ENCODE data around the gene VANGL1.

The VANGL1 gene

DNA sequence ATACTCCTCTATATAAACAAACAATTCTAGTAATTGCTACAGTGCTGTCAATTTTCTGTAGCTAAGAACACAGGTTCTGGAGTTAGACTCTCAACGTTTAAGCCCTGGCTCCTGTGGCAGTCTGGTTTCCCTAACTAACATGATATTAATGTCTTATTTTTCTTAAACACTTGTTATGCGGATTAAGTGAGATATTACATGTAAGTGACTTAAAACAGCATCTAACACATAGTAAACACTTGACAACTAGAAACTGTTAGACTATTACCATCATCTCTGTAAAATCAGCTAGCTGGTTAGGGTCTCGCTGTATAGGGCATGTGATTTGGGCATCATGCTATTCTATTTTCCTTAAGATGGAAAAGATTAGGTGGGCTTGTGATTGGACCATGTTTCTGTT, 2.3 kb downstream of the VANGL1 start:
- no peak for DNase-seq

DNA sequence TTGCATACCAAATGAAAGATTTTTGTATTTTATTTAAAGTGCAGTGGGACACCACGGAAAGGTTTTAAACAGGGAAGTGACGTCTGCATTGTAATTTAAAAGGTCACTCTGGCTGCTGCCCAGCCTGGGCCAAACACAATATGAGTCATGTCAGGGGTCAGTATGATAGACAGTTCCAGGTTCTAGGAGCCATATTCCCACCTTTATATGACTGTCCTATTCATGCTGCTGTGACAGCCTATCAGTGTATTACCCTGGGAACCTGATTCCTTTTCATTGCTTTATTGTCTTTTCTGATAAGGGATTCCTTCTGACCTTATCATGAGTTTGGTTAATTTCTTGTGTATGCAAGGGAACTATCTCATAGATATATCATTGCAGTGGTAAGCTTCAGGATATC, 5.3 kb downstream of the VANGL1 start:
- peak in 3 of 4 experiments; percentile 10 to 23 (median 10) for DNase-seq

DNA sequence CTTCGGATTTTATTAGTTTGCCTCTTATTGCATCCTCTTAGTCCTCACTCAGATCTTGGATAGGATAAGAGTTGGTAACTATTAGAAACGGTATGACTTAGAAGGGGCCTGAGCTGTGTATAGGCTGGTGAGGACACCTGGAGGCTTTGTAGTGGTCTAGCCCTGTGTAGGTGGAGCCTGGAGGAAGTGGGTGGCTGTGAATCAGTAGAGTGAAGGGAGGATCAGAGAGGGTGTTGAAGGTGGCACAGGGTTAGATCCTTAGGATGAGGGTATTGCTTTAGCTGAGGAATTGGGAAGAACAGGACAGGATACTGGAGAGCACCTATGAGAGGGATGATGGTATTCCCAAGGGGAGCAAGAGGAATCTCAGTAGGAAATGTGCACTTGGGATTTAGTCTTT, 5.7 kb downstream of the VANGL1 start:
- no peak for DNase-seq

DNA sequence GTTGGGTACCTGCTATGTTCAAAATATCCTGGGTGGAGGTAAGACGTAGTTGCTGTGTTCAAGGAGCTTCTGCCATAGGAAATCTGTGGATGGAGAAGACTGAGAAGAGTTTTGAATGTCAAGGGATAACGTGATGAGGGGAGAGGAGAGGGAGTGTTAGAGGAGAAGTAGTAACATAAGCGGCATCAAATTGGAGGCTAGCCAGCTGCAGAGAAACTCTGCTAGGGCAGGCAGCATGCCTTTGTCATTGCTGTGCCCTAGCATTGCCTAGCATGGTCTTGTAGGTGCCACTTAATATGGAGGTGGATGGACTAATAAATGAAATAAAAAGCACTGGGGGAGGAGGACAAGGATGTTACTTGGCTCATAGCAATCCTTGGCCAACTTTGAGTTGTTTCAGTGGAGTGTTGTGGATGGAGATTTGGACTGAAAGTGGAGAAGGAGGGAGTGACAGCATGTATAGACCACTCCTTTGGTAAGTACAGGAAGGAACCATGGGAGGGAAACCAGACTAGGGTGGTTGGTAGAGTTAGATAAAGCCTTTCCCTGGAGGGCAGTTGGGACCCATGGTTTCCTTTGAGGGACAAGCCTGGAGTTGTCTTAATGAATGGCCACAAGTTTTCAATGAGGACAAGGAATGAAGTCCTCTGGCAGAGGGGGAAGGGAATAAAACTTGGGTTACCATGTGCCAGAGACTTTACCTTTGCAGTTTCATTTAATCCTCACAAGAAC, 6.3 kb downstream of the VANGL1 start:
- no peak for DNase-seq

DNA sequence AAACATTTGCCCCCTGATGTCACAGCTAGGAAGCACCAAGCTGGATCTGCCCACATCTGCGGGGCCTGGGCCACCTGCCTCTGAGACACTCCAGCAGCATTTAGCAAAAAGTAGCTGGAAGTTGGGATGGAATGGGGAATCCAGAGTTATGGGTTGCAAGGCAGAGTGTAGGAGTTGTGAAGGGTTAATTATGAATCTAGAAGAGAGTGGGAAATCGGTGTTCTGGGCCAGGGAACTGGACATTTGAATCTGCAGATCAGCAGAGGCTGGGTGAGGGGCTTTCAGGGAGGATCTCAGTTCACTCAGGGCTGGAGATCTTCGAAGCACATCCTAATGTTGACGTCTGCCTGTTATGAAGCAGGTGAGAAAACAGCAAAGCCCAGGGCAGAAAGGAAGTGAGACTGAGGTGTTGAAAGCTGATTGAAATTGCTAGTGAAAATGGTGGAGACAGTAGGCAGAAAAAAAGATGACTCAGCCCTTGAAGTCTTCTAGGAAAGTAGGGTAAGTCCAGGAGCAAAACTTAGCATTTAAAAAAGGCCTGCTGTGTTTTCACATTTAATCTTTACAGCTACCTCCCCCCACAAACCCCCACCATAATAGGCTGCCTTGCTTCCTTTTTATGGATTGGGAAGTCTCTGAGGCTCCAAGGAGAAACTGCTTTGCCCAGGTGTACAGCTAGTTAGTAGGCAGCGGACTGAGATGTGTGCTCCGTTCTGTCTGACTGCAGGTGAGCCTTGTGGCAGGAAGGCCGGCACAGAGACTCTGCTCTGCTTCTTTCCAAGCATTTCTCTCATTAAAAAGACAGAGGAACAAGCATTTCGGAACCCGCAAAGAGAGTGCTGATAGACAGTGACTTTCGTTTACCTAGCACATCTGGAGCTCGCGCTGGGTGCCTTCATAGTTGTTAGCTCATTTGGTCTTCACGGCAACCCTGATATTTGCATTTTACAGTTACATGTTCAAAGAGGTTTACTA, 7.2 kb downstream of the VANGL1 start:
- no peak for DNase-seq

DNA sequence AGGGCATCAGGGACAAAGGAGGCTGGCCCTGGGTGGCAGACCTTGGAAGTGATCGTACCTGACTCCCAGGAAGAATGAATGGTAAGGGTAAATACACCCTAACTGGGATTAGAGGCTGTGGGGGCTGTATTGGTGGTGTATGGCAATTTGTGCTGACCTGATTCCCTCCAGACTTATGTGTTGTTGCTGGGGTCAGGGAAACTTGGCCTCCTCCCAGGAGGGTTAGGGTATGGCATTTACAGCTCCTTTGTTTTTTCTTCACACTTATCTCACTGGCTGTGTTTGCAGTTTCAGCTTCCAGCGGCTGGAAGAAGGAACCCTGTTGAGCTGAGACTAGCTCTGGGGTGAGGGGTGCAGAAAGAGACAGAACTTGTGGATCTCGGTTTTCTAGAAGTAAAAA, 8.2 kb downstream of the VANGL1 start:
- no peak for DNase-seq

DNA sequence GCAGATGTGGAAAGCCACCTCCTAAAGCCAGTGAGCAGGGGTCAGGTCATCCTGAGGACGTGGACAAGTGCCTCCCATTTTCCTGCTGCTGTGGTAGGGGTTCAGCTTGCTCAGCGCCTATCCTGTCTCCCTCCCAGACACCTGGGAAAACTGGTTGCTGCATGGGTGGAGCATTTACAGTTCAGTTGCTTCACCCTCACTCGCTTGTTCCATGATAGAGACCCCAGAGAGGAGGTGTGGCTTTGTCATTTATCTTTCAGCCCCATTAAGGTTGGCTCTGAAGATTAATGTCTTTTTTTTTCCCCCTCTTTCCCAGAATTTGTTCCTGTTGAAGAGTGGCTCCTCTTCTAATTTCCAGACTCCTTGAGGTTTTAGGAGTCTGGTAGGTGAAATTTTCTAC, 9.2 kb downstream of the VANGL1 start:
- no peak for DNase-seq

DNA sequence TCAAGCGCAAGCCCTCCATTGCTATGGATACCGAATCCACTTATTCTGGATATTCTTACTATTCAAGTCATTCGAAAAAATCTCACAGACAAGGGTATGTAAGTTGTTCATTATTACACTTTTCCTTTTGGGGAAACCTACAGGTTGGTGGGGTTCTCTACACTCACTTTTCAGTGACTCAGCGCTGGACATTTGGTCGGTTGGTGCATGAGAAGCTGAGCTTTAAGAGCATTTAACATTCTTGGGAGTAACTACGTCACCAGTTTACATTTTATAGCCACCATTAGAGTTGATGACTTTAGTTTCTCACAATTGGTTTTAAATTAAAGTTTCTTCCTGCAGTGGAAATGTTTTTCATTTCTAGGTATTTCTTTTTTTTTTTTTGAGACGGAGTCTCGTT, 9.6 kb downstream of the VANGL1 start:
- no peak for DNase-seq

DNA sequence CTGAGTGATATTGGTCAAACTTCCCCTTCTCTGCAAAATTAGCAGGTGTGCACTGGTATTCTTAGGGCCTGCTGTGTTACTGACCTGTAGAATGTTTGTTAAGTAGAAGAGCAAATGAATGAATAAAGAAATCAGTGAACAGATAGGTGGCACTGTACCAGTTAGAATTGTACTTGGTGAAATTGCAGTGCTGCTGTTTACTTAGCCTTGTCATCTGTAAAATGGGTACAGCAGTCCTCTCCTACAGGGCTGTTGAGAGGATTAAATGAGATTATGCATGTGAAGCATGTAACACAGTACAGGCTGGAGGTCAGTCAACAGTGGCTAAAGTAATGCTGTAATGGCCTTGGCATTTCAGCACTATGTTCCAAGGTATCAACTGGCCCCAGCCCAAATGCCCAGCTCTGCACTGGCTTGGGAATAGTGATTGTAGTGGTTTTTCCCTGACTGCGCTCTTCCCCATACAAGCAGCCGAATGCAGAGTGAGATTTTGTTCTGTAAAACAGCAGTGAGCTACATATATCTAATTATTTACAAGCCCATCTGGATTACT, 10.5 kb downstream of the VANGL1 start:
- DNase-seq = no peak

DNA sequence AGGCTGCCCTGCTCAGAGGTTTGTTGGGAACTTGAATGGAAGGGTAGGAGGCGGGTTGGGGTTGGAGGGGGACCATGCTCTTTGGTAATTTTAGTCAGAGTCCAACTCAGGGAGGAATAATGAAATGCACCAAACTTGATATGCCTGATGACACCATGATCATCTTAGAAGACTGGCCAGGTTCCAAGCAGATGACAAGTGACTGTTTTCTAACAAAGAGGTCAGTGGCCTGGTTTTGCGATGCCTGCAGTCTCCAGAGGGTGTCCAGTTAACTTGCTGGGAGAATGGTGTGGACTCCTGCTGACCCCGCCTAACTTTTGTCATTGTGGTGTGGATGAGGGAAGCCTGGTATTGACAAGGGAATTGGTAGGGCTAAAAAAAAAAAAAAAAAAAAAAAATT, 12.4 kb downstream of the VANGL1 start:
- DNase-seq = no peak

DNA sequence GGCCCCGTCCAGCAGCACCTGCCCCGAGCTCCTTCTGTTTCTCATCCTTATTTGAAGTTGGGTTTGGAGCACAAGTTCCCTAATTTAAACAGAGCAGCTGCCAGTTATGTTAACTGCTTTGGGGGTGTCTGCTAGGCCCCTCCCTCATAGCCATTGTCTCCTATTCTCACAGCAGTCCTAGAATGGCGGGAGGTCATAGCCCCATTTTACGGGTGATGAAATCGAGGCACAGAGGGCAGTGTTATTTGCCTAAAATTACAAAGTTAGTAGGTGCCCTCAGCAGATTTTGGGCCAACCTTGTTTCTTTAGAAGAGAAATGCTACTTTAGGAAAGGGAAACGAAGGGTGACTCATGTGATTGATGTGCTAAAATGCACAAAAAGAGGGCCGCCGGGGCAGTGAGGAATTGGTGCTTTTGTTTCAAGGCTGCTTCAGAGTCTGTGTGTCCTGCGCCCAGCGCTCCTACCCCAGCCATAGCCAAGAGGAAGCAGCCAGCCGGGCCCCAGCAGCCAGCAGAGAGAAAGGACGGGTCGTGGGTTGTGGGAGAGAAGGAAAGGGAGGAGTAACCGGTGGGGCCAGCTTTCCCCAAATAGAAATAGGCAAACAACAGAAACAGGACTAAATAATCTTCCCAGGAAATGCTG, 13.0 kb downstream of the VANGL1 start:
- DNase-seq = peak; percentile 14 to 62 (median 39)

DNA sequence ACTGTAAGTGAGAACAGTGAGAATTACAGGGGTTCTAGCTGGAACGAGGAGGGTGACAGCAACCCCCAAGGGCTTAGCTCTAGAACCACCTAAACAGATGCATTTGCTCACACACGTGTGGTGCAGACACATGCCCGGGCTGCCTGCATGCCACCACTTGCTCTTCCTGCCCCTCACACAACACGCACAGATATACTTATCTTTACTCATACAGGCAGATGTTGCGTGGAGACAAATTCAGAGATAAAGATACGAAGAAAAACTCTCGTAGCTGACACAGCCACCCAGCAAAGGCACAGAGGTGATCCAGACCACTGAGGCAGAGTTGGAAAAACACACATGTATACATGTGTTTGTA, 13.5 kb downstream of the VANGL1 start:
- no peak for DNase-seq

DNA sequence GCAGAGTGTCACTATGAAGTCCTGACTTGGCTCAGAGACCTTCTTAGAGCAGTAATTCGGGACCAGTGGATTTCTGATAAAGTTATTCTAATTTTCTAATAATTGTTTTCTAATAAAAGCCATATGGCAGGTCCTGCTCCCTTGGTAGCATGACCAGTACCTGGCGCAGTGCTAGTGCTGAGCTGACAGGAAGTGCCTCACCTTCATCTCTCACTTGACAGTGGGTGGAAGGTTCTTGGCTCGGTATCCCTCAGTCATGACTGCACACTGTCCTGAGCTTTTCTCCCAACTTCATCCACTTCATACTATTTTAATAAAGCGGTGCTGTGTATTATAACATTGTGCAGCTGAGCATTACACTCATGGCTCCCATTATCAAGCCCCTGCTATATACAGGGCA, 14.1 kb downstream of the VANGL1 start:
- no peak for DNase-seq

DNA sequence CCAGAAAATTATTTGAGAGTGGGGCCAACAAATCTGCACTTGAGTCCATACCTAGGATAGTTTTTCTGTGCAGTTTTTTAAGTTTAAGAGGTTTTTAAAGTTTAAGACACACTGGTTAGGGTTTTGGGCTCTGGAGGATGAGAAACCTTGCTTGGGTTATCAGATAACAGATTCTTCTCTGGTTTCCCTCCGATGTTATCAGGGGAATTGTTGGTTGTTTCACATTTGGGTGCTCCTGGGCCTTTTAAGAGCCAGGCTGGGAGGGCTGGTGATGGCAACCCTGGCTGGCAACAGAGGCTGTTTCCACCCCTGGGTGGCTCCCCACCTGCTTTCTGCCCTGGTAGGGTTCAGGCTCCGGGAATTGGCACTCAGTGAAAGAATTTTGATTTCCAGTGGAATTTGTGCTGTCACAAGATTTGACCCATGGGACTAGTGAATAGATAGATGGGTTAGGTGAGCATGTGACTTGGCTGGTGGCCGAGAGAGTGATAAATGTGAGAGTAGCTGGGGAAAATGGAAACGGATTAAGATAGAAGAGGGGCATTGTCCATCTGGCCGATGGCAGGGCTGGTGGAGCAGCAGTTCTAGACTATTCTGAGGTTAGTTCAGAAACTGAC, 14.8 kb downstream of the VANGL1 start:
- no peak for DNase-seq

DNA sequence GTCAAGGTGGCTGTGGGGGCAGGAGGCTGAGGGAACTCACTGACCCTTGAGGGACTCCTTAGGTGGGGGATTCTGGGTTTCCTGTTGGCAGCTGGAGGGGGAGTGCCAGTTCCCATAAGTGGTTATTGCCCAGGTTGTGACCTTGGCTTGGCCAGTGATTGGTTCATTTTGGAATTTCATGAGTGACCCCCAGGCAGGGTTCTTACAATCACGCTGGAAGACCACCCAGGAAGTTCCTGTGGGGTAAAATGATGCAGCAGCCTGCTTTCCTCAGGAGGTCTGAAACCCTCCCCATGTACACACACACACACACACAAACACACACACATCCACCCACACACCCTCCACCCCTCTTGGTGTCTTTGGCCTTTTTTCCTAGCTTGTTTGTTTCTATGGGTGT, 16.9 kb downstream of the VANGL1 start:
- DNase-seq = no peak

DNA sequence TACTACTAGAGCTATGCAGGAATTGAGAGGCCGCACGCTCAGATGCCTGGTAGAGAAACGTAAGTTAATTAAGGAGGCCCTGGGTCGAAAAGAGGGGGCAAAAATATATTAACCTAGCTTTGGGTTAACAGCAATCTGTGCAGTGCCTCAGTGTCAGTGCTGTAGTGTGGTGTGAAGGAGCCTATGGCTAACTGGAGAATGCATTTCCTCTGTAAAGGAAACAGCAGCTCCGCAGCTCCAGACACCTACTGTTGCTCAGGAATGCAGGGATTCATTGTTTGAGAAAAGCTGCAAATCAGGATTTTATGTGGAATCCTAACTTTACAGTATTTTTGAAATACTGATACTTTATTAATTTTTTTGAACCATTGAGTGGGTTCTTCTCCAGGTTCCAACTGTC, 18.4 kb downstream of the VANGL1 start:
- no peak for DNase-seq

DNA sequence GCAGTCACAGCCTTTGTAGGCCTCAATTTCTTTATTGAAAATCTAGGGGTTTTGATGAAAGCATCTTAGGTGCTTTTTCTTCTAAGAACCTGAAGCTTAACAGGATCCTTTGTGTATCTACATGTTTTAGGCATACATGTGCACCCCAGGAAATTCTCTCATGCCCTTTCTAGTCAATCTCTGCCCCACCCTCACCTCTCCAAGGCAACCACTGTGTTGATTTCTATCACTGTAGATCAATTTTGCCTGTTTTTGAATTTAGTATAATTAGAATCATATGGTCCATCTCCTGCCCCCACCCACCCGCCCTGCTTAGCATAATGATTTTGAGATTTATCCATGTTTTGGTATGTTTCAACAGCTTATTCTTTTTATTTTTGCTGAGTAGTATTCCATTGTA, 19.4 kb downstream of the VANGL1 start:
- no peak for DNase-seq

DNA sequence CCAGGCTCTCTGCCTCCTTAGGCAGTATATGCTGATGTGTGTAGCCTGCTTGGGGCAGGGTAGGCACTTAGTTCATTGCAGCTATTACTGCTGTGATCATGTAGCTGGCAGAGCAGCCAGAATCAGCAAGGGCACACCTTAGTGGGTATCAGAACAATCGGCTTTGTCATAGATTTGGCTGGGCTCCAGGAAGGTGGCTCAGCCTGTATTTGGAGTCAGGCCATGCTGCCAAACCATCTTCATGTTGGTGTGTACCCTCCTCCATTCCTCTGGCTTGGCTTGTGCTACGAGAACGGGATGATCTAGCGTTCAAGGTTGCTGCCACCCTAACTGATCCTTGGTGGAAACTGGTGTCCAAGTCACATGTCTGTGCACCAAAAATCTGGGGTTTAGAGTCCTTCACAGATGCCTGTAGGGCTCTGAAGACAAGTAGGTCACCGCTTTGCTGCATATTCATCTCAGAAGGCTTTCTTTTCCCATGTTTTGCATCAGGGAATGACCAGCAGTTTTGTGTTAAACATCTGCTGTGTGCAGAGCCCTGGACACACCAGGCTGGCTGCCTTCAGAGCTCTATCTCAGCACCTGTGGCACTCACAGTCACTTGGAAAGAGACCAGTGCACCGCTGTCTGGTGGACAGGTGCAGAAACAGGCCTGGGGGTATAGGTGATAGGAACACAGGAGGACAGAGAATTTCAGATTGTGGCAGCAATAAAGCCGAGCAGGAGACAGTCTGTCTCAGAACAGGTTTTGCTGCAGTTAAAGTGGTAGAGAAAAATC, 23.7 kb downstream of the VANGL1 start:
- no peak for DNase-seq

DNA sequence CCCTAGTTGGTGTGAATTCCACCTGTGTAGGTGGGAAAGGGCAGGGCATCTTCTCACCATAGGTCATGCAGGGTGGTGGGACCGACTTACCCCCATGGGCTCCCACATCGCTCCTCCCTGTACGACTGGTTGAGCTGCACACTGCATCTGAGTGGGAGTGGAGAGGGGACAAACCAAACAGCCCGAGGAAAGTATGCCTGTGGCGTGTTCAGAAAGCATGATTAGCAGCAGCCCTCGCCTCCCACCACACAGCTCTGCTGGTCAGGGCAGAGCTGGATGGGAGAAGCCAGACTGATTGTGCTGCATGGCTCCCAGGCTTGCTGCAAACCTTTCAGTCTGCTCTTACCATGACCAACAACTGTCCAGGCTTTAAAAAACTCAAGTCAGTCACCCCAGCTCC, 24.4 kb downstream of the VANGL1 start:
- DNase-seq = no peak

DNA sequence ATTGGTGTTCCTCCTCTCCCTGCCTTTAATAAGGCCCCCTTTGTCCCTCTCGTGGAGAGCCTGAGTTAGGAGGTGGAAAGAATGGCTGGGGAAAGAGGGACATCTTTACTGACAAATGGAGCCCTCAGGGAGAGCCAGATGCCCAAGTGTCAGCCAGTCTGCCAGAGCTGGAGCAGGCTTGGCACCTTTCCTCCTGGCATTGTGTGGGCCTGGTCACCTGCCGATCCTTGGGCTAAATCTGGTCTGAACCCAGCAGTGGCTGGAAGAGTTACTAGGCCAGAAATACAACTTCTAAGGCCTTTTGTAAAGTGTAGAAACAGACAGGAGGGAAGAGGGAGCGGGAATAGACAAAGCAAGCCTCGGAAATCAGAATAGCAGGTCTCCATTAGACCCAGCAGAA, 24.9 kb downstream of the VANGL1 start:
- DNase-seq = no peak

DNA sequence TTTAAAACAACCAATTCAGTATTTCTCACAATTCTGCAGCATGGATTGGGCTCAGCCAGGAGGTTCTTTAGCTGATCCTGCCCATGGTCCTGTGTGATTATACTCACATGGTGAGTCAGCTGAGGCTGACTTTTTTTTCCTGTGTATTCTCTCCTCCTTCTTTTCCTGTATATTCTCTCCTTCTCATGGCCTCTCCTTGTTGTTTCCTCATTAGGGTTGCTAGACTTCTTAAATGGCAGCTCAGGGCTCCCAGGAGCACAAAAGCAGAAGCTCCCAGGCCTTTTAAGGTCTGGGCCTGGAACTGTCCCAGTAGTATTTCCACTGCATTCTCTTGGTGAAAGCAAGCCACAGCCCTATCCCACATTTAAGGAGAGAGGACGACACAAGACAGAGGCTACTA, 26.8 kb downstream of the VANGL1 start:
- peak in 3 of 4 experiments; percentile 6 to 22 (median 10) for DNase-seq
